ENCODE results near the gene GRIA4. TPM values are rescaled to one million over a fixed set of nuclear protein-coding genes. Genes with fewer than 3 reads are reported as not detected.
"Not testable (repeated sequence)": the region's sequence is repeated elsewhere in the genome, so short reads cannot be mapped to it uniquely, and the experiment has no call there.

GRIA4 gene
- total RNA-seq, 3 donors from 2014 or later (not counting 1 experiment from before 2014, with no cell fraction given), result not detected

GRCh38 chr11:105774899-105775298, 165.0 kb downstream of the GRIA4 start:
- TF ChIP-seq CTCF (IDR thresholded peaks at IDR 0.05), result no peak
- no peak overlapping the region for H3K27ac Mint-ChIP-seq

GRCh38 chr11:105780781-105781525, 171.1 kb downstream of the GRIA4 start:
- DNase-seq (no peak), ATAC-seq (no peak)
- no peaks in the 10 kb centered on the region for H3K9me3 ChIP-seq (ENCODE audit: control insufficient read depth, insufficient read depth, low read length)
- no peak overlapping the region for H3K4me3 ChIP-seq (ENCODE audit: low read length)
- Mint-ChIP-seq H3K36me3 (no peaks in the 10 kb centered on the region), H3K4me3 (no peak overlapping the region), H3K27ac (no peak overlapping the region), H3K4me1 (no peaks in the 10 kb centered on the region), H3K9me3 (peaks cover 0 to 2% of the 10 kb centered on the region in 2 donors), H3K27me3 (ENCODE audit: low read depth in 2 of 2) (no peaks in the 10 kb centered on the region)
- H3K27me3 ChIP-seq (ENCODE audit: control insufficient read depth, insufficient read depth, low read length), result no peaks in the 10 kb centered on the region
- intact Hi-C loops (cut with micrococcal nuclease), result no loop called here
- H3K36me3 ChIP-seq (ENCODE audit: control insufficient read depth, insufficient read depth, low read length), result no peaks in the 10 kb centered on the region
- H3K27ac ChIP-seq (ENCODE audit: low read length), result no peak overlapping the region
- TF ChIP-seq CTCF (IDR thresholded peaks at IDR 0.05), result no peak
- WGBS (ENCODE audit: insufficient coverage), result 78% methylated on average over 2 of the region's 3 CpGs
- H3K4me1 ChIP-seq (ENCODE audit: control insufficient read depth, insufficient read depth, low read length), result no peaks in the 10 kb centered on the region

More at GRCh38 chr11:105774899-105775298, 165.0 kb downstream of the GRIA4 start:
- no peaks in the 10 kb centered on the region for H3K36me3 ChIP-seq (ENCODE audit: control insufficient read depth, insufficient read depth, low read length)
- no peak for ATAC-seq
- no peaks in the 10 kb centered on the region for H3K4me1 ChIP-seq (ENCODE audit: control insufficient read depth, insufficient read depth, low read length)
- no peak overlapping the region for H3K27ac ChIP-seq (ENCODE audit: low read length)
- no peak for DNase-seq
- no peaks in the 10 kb centered on the region for H3K27me3 ChIP-seq (ENCODE audit: control insufficient read depth, insufficient read depth, low read length)
- H3K4me3 ChIP-seq (ENCODE audit: low read length), result no peak overlapping the region
- Mint-ChIP-seq H3K9me3 (peaks cover 10 to 12% of the 10 kb centered on the region in 2 donors), H3K4me3 (no peak overlapping the region), H3K4me1 (no peaks in the 10 kb centered on the region), H3K36me3 (no peaks in the 10 kb centered on the region), H3K27me3 (ENCODE audit: low read depth in 2 of 2) (no peaks in the 10 kb centered on the region)
- intact Hi-C loops (cut with micrococcal nuclease), result no loop called here
- 85% methylated on average over 4 of the region's 4 CpGs for WGBS (ENCODE audit: insufficient coverage)
- no peaks in the 10 kb centered on the region for H3K9me3 ChIP-seq (ENCODE audit: control insufficient read depth, insufficient read depth, low read length)

GRCh38 chr11:105781807-105782206, 171.9 kb downstream of the GRIA4 start:
- no peak overlapping the region for H3K4me3 Mint-ChIP-seq
- ATAC-seq (no peak), DNase-seq (no peak)
- no peak overlapping the region for H3K4me3 ChIP-seq (ENCODE audit: low read length)
- H3K27me3 Mint-ChIP-seq (ENCODE audit: low read depth in 2 of 2), result no peaks in the 10 kb centered on the region
- 100% methylated on average over 1 of the region's 1 CpG for WGBS (ENCODE audit: insufficient coverage)
- H3K9me3 ChIP-seq (ENCODE audit: control insufficient read depth, insufficient read depth, low read length), result no peaks in the 10 kb centered on the region
- TF ChIP-seq CTCF (IDR thresholded peaks at IDR 0.05), result no peak
- H3K36me3 ChIP-seq (ENCODE audit: control insufficient read depth, insufficient read depth, low read length), result no peaks in the 10 kb centered on the region
- no peak overlapping the region for H3K27ac ChIP-seq (ENCODE audit: low read length)
- H3K36me3 Mint-ChIP-seq, result no peaks in the 10 kb centered on the region
- no peaks in the 10 kb centered on the region for H3K4me1 ChIP-seq (ENCODE audit: control insufficient read depth, insufficient read depth, low read length)
- intact Hi-C loops (cut with micrococcal nuclease), result no loop called here
- H3K9me3 Mint-ChIP-seq, result peaks cover 0 to 2% of the 10 kb centered on the region in 2 donors
- H3K4me1 Mint-ChIP-seq, result no peaks in the 10 kb centered on the region
- no peak overlapping the region for H3K27ac Mint-ChIP-seq
- H3K27me3 ChIP-seq (ENCODE audit: control insufficient read depth, insufficient read depth, low read length), result no peaks in the 10 kb centered on the region

- H3K9me3 Mint-ChIP-seq, result peaks cover 0 to 2% of the 10 kb centered on the region in 2 donors
- H3K27me3 ChIP-seq (ENCODE audit: control insufficient read depth, insufficient read depth, low read length), result no peaks in the 10 kb centered on the region
- H3K4me3 ChIP-seq (ENCODE audit: low read length), result no peak overlapping the region
- intact Hi-C loops (cut with micrococcal nuclease), result no loop called here
- ATAC-seq (no peak), DNase-seq (no peak)
- no peaks in the 10 kb centered on the region for H3K9me3 ChIP-seq (ENCODE audit: control insufficient read depth, insufficient read depth, low read length)
- 88% methylated on average over 2 of the region's 2 CpGs for WGBS (ENCODE audit: insufficient coverage)
- H3K27me3 Mint-ChIP-seq (ENCODE audit: low read depth in 2 of 2), result no peaks in the 10 kb centered on the region
- H3K4me1 ChIP-seq (ENCODE audit: control insufficient read depth, insufficient read depth, low read length), result no peaks in the 10 kb centered on the region
- no peak overlapping the region for H3K4me3 Mint-ChIP-seq
- H3K27ac Mint-ChIP-seq, result no peak overlapping the region
- no peaks in the 10 kb centered on the region for H3K36me3 Mint-ChIP-seq
- H3K27ac ChIP-seq (ENCODE audit: low read length), result no peak overlapping the region
- H3K4me1 Mint-ChIP-seq, result no peaks in the 10 kb centered on the region
- TF ChIP-seq CTCF (IDR thresholded peaks at IDR 0.05), result no peak
- H3K36me3 ChIP-seq (ENCODE audit: control insufficient read depth, insufficient read depth, low read length), result no peaks in the 10 kb centered on the region
These were observed 173.3 kb downstream of the GRIA4 start for GRCh38 chr11:105783216-105783615.

- H3K9me3 ChIP-seq (ENCODE audit: control insufficient read depth, insufficient read depth, low read length); H3K36me3 Mint-ChIP-seq; H3K27me3 ChIP-seq (ENCODE audit: control insufficient read depth, insufficient read depth, low read length); H3K27me3 Mint-ChIP-seq (ENCODE audit: low read depth in 2 of 2); H3K4me1 Mint-ChIP-seq; H3K36me3 ChIP-seq (ENCODE audit: control insufficient read depth, insufficient read depth, low read length); DNase-seq; H3K4me1 ChIP-seq (ENCODE audit: control insufficient read depth, insufficient read depth, low read length); ATAC-seq; H3K27ac Mint-ChIP-seq; H3K4me3 Mint-ChIP-seq; H3K27ac ChIP-seq (ENCODE audit: low read length); H3K9me3 Mint-ChIP-seq; intact Hi-C loops (cut with micrococcal nuclease); H3K4me3 ChIP-seq (ENCODE audit: low read length): not testable (repeated sequence)
- 93% methylated on average over 6 of the region's 6 CpGs for WGBS (ENCODE audit: insufficient coverage)
These were observed 176.0 kb downstream of the GRIA4 start for GRCh38 chr11:105785850-105786249.
